SK-N-SH treated with all-trans-retinoic acid at 6 μM for 48 hours (cell line): ENCODE data around the gene LDLRAP1.

Source experiments
- ATAC-seq: fragments of 200-7000 bp; cut with Tn5 transposase; 3 replicates; pipeline ENCODE4 v1.9.1; 2020; ENCODE audit warnings: mild to moderate bottlenecking, moderate library complexity
- ARNTL ChIP-seq: fragments of 450-650 bp; formaldehyde crosslinking; IDR thresholded peaks from 2 replicates; pipeline ENCODE4 v1.5.0; 2020; ENCODE audit warnings: low read depth, mild to moderate bottlenecking, moderate library complexity, borderline replicate concordance
- BACH2 ChIP-seq: fragments of 250-450 bp; sonication (Bioruptor Pico); IDR thresholded peaks from 2 replicates; pipeline ENCODE4 v1.9.0; 2021; ENCODE audit warnings: mild to moderate bottlenecking, borderline replicate concordance
- CREB5 ChIP-seq: fragments of 250-450 bp; sonication (Bioruptor Pico); IDR thresholded peaks from 2 replicates; pipeline ENCODE4 v1.5.1; 2020; ENCODE audit warnings: low read depth, mild to moderate bottlenecking, moderate library complexity
- CSDC2 ChIP-seq: fragments of 250-450 bp; sonication (Bioruptor Pico); IDR thresholded peaks from 2 replicates; pipeline ENCODE4 v1.5.0; 2020; ENCODE audit warnings: mild to moderate bottlenecking, moderate library complexity
- CSRNP3 ChIP-seq: fragments of 250-450 bp; sonication (Bioruptor Pico); IDR thresholded peaks from 2 replicates; pipeline ENCODE4 v1.5.1; 2021; ENCODE audit warnings: mild to moderate bottlenecking, moderate library complexity
- ESRRG ChIP-seq: fragments of 250-450 bp; sonication (Bioruptor Pico); IDR thresholded peaks from 2 replicates; pipeline ENCODE4 v1.6.1; 2021; ENCODE audit warnings: mild to moderate bottlenecking
- GLIS3 ChIP-seq: fragments of 250-450 bp; sonication (Bioruptor Pico); IDR thresholded peaks from 2 replicates; pipeline ENCODE4 v1.5.0; 2020; ENCODE audit warnings: mild to moderate bottlenecking, moderate library complexity
- ISL1 ChIP-seq: fragments of 250-450 bp; sonication (Bioruptor Pico); IDR thresholded peaks from 2 replicates; pipeline ENCODE4 v2.1.2; 2022; ENCODE audit warnings: mild to moderate bottlenecking, moderate library complexity
- OSR1 ChIP-seq: fragments of 250-450 bp; sonication (Bioruptor Pico); IDR thresholded peaks from 2 replicates; pipeline ENCODE4 v1.8.0; 2022; ENCODE audit warnings: moderate library complexity, mild to moderate bottlenecking, inconsistent platforms
- PATZ1 ChIP-seq: fragments of 250-450 bp; sonication (Bioruptor Pico); IDR thresholded peaks from 2 replicates; pipeline ENCODE4 v1.8.0; 2020; ENCODE audit warnings: mild to moderate bottlenecking, moderate library complexity, borderline replicate concordance
- POU6F1 ChIP-seq: fragments of 250-450 bp; sonication (Bioruptor Pico); IDR thresholded peaks from 2 replicates; pipeline ENCODE4 v1.8.0; 2021; ENCODE audit warnings: low read depth, mild to moderate bottlenecking, moderate library complexity, borderline replicate concordance
- PPARA ChIP-seq: fragments of 250-450 bp; sonication (Bioruptor Pico); IDR thresholded peaks from 2 replicates; pipeline ENCODE4 v1.5.0; 2020; ENCODE audit warnings: mild to moderate bottlenecking, borderline replicate concordance
- RARB ChIP-seq: fragments of 250-450 bp; sonication (Bioruptor Pico); IDR thresholded peaks from 2 replicates; pipeline ENCODE4 v1.8.0; 2021; ENCODE audit warnings: mild to moderate bottlenecking, moderate library complexity
- TCF4 ChIP-seq: fragments of 250-450 bp; sonication (Bioruptor Pico); IDR thresholded peaks from 2 replicates; pipeline ENCODE4 v1.8.0; 2021; ENCODE audit warnings: mild to moderate bottlenecking, moderate library complexity, borderline replicate concordance
- TOX ChIP-seq: fragments of 250-450 bp; sonication (Bioruptor Pico); IDR thresholded peaks from 2 replicates; pipeline ENCODE4 v1.8.0; 2021; ENCODE audit warnings: mild to moderate bottlenecking, moderate library complexity, borderline replicate concordance
- TSHZ2 ChIP-seq: fragments of 250-450 bp; sonication (Bioruptor Pico); IDR thresholded peaks from 2 replicates; pipeline ENCODE4 v1.5.0; 2020; ENCODE audit warnings: mild to moderate bottlenecking, moderate library complexity
- ZC3H10 ChIP-seq: fragments of 250-450 bp; sonication (Bioruptor Pico); IDR thresholded peaks from 2 replicates; pipeline ENCODE4 v1.5.1; 2021; ENCODE audit warnings: mild to moderate bottlenecking, moderate library complexity
- ZFP3 ChIP-seq: fragments of 250-450 bp; sonication (Bioruptor Pico); IDR thresholded peaks from 2 replicates; pipeline ENCODE4 v1.5.0; 2020; ENCODE audit warnings: mild to moderate bottlenecking, moderate library complexity
- ZNF565 ChIP-seq: fragments of 450-650 bp; formaldehyde crosslinking; conservative IDR thresholded peaks from 2 replicates; pipeline ENCODE4 v1.5.0; 2020; ENCODE audit warnings: low read depth, mild to moderate bottlenecking, moderate library complexity
- ZNF70 ChIP-seq: fragments of 450-650 bp; formaldehyde crosslinking; IDR thresholded peaks from 2 replicates; pipeline ENCODE4 v1.5.0; 2020; ENCODE audit warnings: mild to moderate bottlenecking, moderate library complexity
- ZNF8 ChIP-seq: fragments of 450-650 bp; formaldehyde crosslinking; IDR thresholded peaks from 2 replicates; pipeline ENCODE4 v1.5.0; 2020; ENCODE audit warnings: mild to moderate bottlenecking, moderate library complexity

Gene LDLRAP1

GRCh38 chr1:25546193-25546592, 2.8 kb downstream of the LDLRAP1 start:
- TF ChIP-seq ZNF565 (CRISPR knock-in tag): no peak
- no peak for TF ChIP-seq RARB (CRISPR knock-in tag)
- TF ChIP-seq GLIS3: no peak
- no peak for TF ChIP-seq POU6F1 (CRISPR knock-in tag)
- TF ChIP-seq ESRRG: no peak
- TF ChIP-seq TCF4 (CRISPR knock-in tag): no peak
- TF ChIP-seq PPARA (CRISPR knock-in tag): no peak
- TF ChIP-seq ZNF70: no peak
- no peak for TF ChIP-seq ZNF8
- TF ChIP-seq PATZ1 (CRISPR knock-in tag): no peak
- no peak for TF ChIP-seq BACH2 (CRISPR knock-in tag)
- no peak for ATAC-seq

GRCh38 chr1:25548601-25549000, 5.2 kb downstream of the LDLRAP1 start:
- no peak for ATAC-seq
- TF ChIP-seq RARB (CRISPR knock-in tag) (no peak), ZFP3 (CRISPR knock-in tag) (no peak), POU6F1 (CRISPR knock-in tag) (no peak), ARNTL (CRISPR knock-in tag) (no peak), ZNF70 (no peak), TCF4 (CRISPR knock-in tag) (no peak), CREB5 (CRISPR knock-in tag) (no peak), ISL1 (CRISPR knock-in tag) (no peak), ZC3H10 (no peak), PPARA (CRISPR knock-in tag) (no peak), TOX (no peak), CSRNP3 (CRISPR knock-in tag) (no peak)

GRCh38 chr1:25549273-25550154, 6.1 kb downstream of the LDLRAP1 start:
- ATAC-seq: no peak; the same call in 2 of the 3 replicates
- no peak for TF ChIP-seq PATZ1 (CRISPR knock-in tag)
- TF ChIP-seq ISL1 (CRISPR knock-in tag): no peak
- no peak for TF ChIP-seq TOX
- no peak for TF ChIP-seq RARB (CRISPR knock-in tag)
- TF ChIP-seq OSR1 (CRISPR knock-in tag): no peak
- TF ChIP-seq GLIS3: no peak
- TF ChIP-seq ZNF8: no peak
- TF ChIP-seq ESRRG: no peak
- TF ChIP-seq TSHZ2 (CRISPR knock-in tag): no peak
- TF ChIP-seq TCF4 (CRISPR knock-in tag): no peak
- TF ChIP-seq POU6F1 (CRISPR knock-in tag): no peak
- TF ChIP-seq ZNF70: no peak
- TF ChIP-seq CSDC2: no peak
